ENCODE data around the gene MYH7B.

Gene MYH7B

GRCh38 chr20:34977365-34978091 lies 21.9 kb downstream of the MYH7B start:
- peak in 1 of 2 experiments; percentile 29 for DNase-seq

- DNase-seq: no peak
Measured at GRCh38 chr20:34978092-34978744, 22.6 kb downstream of the MYH7B start.

DNA sequence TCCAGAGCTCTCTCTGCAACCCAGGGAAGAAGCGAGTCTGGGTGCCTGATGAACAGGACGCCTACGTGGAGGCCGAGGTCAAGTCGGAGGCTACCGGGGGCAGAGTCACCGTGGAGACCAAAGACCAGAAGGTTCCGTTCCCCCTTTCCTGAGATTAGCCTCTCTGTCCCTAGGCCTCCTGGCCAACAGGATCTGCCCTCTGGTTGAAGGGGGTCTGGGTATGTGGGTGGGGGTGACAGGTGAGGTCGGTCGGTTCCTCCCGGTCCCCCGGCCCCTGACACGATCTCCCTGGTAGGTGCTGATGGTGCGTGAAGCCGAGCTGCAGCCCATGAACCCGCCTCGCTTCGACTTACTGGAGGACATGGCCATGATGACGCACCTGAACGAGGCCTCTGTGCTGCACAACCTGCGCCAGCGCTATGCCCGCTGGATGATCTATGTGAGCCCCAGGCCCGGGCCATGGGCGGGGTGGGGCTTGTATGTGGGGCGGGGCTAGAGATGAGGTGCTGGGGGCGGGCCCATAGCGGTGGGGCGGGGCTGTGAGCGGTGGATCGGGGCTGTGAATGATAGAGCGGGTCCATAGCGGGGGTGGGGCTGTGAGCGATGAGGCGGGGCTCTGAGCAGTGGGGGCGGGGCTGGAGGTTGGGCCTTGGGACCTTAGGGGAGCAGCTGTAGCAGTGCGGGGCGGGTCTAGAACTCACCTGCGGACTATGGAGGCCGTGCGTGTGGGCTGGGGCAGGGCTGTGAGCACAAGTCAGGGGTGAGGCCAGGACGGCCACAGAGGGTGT lies 23.9 kb downstream of the MYH7B start:
- no peak for DNase-seq

GRCh38 chr20:34980543-34981233 lies 25.0 kb downstream of the MYH7B start:
- DNase-seq: no peak

DNA sequence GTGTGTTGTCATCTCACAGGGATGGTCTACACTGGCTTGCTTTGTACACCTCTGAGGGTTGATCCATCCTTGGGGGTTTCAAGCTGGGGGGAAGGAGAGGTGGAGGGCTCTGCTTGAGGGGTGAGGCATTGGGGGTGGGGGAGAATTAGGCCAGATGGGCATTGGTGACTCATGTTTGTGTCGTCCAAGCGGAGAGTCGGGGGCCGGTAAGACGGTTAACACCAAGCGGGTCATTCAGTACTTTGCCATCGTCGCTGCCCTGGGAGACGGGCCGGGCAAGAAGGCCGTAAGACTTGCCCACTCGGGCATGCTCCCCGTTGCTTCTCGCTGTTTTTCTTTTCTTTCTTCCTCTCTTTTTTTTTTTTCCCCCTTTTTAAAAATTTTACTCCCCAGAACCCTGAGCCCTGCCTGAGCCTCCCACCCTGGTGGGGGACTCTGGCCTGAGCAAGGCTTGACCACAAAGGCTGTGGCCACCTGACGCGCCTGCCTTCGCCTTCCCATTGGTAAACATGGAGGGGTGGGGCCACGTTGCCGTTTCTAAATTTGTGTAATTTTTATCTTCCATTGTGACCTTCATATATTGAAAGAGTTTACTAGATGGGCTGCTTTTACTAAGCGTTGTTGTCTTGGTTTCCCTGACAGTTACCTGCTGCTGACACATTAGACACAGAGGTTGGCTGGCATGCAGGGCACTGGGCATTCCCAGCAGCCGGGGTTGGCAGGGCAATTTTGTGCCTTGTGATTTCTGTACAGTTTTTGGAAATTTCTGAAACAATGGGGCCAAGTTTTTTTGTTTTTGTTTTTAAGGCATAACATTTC lies 26.8 kb downstream of the MYH7B start:
- no peak for DNase-seq

DNA sequence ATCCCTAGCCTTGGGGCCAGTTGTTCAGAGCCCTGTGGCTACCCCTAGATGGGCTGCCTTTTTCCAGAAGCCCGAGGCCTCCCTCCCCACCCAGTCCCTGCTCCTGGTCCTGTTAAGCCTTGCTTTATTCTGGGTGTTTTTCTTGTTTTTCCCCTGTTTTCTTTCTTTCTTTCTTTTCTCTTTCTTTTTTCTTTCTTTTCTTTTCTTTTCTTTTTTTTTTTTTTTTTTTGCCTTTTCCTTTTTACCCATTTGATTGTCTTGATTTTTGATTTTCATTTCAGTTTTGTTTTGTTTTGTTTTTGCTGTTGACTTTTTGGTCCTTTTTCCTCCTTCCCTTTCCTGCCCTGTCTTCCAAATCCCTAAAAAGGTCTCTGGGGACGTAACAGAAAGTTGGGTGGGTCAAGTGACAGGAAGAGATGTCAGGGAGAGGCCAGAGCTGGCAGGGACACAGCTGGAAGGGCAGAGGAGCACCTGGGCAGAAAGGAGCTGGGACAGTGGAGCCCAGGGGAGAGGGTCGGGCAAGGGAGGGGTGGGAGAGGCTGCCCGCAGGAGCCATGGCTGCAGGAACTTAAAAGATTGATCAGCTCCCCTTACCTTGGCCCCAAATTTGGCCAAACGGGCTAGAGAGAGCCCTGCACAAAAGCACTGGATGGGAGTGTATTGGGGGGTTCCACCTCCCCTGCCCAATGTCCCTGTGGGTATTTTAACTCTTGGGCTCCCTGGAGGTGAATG lies 27.6 kb downstream of the MYH7B start:
- no peak for DNase-seq

DNA sequence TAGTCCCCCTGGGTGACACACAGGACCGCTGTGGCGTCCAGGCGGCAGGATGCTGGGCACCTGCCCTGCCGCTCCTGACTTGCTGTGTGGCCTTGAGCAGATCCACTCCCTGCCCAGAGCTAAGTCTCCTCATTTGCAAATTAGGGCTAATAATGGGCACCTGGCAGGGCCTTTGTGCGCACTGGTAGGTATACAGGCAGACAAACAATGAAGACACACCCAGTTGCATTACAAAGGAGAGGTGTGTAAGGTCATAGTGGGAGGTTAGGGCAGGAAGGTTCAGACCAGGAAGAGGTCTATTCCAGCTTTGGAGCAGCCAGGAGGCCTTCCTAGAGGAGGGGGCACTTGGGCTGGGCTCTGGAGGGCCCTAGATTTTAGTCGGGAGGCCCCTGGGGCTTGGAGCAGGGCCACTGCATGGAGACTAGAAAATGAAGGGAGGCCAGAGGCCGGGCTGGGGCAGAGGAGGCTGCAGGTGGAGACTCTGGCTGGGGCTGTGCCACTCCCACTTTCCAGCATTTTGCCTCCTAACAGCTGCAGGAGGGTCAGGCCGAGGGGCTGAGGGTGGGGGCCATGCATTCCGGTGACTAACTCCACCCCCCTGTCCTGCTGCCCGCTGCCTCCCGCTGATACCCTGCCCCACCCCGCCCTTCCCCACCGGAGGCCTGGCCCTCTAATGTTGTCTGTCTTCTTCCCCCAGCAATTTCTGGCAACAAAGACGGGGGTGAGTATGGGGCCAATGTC lies 28.5 kb downstream of the MYH7B start:
- DNase-seq: peak; percentile 41 to 45

GRCh38 chr20:34984756-34985261 lies 29.1 kb downstream of the MYH7B start:
- DNase-seq: no peak

- no peak for DNase-seq
Measured at GRCh38 chr20:34985461-34986310, 30.0 kb downstream of the MYH7B start.

DNA sequence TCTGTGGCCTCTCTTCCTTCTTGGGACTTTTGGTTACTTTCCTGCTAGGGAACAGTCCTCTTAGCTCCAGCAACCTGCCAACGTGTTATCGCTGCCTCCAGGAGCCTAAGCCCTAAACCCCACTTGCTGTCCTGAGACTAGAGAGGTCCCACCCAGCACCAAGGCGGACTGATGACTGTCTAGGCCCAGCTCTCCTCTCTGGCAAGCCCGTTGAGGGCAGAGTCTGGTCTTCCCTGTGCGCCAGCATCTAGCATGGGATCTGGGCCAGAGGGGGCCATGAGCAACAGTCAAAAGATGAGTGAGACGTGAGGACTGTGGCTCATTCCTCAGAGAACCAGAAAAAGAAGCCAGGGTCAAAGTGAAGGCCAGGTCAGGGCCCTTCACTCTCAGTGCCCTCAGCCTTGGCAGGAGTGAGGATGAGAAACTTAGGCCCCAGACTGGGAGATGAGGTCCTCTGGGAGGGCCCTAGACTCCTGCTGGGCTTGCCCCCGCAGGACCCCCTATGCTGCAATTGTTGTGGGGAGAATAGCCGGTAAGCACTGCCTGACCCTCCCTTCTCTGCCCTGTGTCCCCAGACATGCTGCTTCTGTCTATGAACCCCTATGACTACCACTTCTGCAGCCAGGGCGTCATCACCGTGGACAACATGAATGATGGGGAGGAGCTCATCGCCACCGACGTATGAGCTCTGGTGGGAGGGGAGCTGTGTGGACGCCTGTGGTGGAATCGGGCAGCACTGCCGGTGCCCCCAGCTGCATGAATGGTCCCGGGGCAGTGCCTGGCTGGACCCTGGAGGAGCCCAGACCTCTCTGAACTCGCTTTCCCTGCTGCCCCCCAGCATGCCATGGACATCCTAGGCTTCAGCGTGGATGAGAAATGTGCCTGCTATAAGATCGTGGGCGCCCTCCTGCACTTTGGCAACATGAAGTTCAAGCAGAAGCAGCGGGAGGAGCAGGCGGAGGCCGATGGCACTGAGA lies 30.9 kb downstream of the MYH7B start:
- DNase-seq: no peak

DNA sequence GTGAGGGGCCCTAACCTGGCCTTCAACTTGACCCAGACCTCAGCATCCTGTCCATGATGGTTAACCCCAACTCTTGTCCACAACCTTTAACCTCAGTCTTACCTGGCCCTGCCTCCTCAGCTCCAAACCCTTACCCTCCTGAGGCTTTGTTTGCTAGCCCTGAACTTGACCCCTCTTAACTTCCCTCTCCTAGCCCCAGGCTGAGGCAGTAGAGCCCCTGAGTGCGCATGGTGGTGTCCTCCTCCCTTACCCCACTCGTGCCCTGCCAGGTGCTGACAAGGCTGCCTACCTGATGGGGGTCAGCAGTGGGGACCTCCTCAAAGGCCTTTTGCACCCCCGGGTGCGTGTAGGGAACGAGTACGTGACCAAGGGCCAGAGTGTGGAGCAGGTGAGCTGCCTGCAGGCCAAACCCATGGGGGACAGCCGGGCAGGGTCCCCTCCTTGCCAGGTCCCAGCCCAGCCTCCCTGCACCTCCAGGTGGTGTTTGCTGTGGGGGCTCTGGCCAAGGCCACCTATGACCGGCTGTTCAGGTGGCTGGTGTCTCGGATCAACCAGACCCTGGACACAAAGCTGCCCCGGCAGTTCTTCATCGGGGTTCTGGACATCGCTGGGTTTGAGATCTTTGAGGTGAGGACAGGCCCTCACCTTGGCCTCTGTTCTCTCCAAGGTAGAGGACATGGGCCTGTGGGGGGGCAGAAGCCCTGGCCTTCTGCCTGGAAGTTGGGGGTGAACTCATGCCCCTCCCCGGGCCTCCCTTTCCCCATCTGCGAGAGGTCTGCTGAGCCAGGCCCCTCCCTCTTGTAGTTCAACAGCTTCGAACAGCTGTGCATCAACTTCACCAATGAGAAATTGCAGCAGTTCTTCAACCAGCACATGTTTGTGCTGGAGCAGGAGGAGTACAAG lies 31.9 kb downstream of the MYH7B start:
- DNase-seq: no peak

DNA sequence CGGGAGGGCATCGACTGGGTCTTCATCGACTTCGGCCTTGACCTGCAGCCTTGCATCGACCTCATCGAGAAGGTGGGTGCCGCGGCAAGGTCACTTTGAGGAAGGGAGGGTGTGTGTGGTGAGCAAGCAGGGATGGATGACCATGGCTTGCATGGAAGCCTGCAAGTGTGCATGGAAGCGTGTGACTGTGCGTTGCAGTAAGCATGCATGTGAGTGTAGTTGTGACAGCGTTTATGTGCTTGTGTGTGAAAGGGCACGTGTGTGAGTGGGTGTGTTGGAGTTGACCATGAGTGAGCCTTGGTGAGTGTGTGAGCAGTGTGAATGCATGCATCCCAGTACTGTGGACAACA lies 32.5 kb downstream of the MYH7B start:
- no peak for DNase-seq

GRCh38 chr20:34989118-34989517 lies 33.5 kb downstream of the MYH7B start:
- no peak for DNase-seq

DNA sequence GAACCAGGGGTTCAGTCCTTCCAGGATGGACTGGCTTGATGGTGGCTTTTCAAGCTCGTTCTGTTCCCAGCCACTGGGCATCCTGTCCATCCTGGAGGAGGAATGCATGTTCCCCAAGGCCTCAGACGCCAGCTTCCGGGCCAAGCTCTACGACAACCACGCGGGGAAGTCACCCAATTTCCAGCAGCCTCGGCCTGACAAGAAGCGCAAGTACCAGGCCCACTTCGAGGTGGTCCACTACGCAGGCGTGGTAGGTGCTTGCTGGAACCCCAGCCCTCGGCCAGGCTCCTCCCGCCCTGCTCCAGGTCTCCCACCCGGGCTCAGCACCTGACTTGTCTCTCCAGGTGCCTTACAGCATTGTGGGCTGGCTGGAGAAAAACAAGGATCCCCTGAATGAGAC lies 34.0 kb downstream of the MYH7B start:
- no peak for DNase-seq

DNA sequence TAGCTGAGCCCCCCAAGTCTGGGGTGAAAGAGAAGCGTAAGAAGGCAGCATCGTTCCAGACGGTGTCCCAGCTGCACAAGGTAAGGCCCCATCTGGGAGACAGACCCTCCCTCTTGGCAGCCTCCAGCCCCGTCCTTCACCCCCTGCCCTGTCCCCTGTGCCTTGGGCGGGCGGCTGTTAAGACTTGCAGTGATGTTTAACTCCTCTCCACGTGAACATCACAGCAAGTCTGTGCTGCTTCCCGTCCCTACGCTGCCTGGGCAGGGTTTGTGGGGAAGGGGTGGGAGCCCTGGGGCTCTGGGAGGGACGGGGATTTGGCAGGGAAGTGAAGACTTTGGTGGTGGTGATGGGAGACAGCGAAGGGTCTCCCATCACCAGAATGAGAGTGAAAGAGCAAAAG lies 34.6 kb downstream of the MYH7B start:
- no peak for DNase-seq

GRCh38 chr20:34990661-34991214 lies 35.1 kb downstream of the MYH7B start:
- DNase-seq: no peak

All from NCI-H2081 (cell line).